Uterus (tissue), 2 donors: ENCODE results near the gene FANCC.

Source experiments
- POLR2A ChIP-seq, 2 donors: fragments of 450-650 bp; IDR thresholded peaks; one replicate each; pipeline ENCODE4 v1.6.1; 2016; ENCODE audit warnings: antibody characterized with exemption in 2 of 2, mild to moderate bottlenecking in 1 of 2, moderate library complexity in 1 of 2
- TF ChIP-seq, protein P1 (sequence below), 4 experiments: fragments of 200-600 bp in 2 of 4; fragments of 450-650 bp in 2 of 4; sonication (generic) in 2 of 4; IDR thresholded peaks; one replicate each; pipeline ENCODE4 v1.5.1; 2016 to 2019; ENCODE audit warnings: antibody characterized with exemption in 4 of 4, mild to moderate bottlenecking in 2 of 4, moderate library complexity in 1 of 4

DNA sequence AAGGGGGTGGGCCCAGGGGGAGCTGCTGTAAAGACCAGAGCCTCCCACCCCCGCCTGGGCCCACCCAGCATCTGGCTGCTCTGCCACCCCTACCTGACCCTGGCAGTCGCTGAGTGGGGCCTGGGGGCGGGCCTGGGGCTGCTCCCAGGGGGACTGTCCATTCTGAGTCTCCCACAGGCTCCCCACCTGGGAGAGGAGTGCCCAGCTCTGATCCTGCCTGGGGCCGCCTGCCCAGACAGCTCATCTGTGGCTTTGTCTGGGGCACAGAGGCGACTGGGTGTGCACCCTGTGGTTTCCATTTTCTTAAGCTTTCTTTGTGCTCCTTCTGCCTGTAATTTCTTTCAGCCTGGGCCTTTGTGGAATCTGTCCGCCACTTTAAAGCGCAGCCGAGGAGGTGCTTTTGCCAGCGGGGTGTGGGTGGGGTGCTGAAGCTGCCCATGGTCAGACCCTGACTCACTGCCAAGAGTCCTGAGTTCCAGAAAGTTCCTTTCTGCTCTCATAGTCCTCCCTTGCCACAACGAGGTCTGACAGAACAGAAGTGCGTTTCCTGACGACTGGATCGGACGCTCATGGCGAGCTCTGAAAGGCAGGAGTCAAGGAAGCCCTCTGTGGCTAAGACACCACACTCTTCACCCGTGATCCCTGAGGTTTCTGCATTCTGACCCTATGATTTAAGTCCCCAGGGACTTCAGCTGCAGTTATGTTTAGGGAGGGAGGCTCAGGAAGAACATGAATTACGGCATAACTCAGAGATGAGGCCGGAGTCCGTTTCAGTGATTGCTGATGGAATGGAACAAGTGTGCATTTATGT, 225.0 kb downstream of the FANCC start:
- TF ChIP-seq, protein P1, sequence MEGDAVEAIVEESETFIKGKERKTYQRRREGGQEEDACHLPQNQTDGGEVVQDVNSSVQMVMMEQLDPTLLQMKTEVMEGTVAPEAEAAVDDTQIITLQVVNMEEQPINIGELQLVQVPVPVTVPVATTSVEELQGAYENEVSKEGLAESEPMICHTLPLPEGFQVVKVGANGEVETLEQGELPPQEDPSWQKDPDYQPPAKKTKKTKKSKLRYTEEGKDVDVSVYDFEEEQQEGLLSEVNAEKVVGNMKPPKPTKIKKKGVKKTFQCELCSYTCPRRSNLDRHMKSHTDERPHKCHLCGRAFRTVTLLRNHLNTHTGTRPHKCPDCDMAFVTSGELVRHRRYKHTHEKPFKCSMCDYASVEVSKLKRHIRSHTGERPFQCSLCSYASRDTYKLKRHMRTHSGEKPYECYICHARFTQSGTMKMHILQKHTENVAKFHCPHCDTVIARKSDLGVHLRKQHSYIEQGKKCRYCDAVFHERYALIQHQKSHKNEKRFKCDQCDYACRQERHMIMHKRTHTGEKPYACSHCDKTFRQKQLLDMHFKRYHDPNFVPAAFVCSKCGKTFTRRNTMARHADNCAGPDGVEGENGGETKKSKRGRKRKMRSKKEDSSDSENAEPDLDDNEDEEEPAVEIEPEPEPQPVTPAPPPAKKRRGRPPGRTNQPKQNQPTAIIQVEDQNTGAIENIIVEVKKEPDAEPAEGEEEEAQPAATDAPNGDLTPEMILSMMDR (IDR thresholded peaks at IDR 0.05): no peak
- TF ChIP-seq POLR2A (IDR thresholded peaks at IDR 0.05): no peak
